Activated CD8-positive, alpha-beta T cell treated with anti-CD3 and anti-CD28 coated beads for 36 hours (primary cell): ENCODE results near the gene ATRIP. TPM values are rescaled to one million over a fixed set of nuclear protein-coding genes. Genes with fewer than 3 reads are reported as not detected.

Experiments
- ATAC-seq: fragments of 200-7000 bp; cut with Tn5 transposase; one replicate; pipeline ENCODE4 v1.10.0; 2021; ENCODE audit warnings: mild to moderate bottlenecking, moderate library complexity
- CTCF ChIA-PET: fragments of 350-600 bp; sonication (Branson Sonifier 250); formaldehyde crosslinking; loops from one replicate; lab custom pipeline; 2021; ENCODE audit warnings: antibody characterized with exemption; lab: Charles Lee
- POLR2A ChIA-PET: fragments of 350-600 bp; sonication (Branson Sonifier 250); formaldehyde crosslinking; loops from one replicate; lab custom pipeline; 2021; ENCODE audit warnings: antibody characterized with exemption; lab: Charles Lee
- DNase-seq: peaks from one replicate; pipeline ENCODE4 v3.0.0-alpha.2; 2020
- H3K27ac Mint-ChIP-seq: one replicate; pipeline ENCODE4 v1.8.0; 2021; ENCODE audit warnings: mild to moderate bottlenecking, mixed read lengths
- H3K27me3 Mint-ChIP-seq: one replicate; pipeline ENCODE4 v1.8.0; 2021; ENCODE audit warnings: mixed read lengths
- H3K36me3 Mint-ChIP-seq: one replicate; pipeline ENCODE4 v1.8.0; 2021; ENCODE audit warnings: low read depth, mixed read lengths
- H3K4me1 Mint-ChIP-seq: one replicate; pipeline ENCODE4 v1.8.0; 2021; ENCODE audit warnings: low read depth, mixed read lengths
- H3K4me3 Mint-ChIP-seq: one replicate; pipeline ENCODE4 v1.8.0; 2021; ENCODE audit warnings: mild to moderate bottlenecking, moderate library complexity, mixed read lengths
- H3K9me3 Mint-ChIP-seq: one replicate; pipeline ENCODE4 v1.8.0; 2021; ENCODE audit warnings: mixed read lengths
- intact Hi-C: fragments of 100-400 bp; cut with micrococcal nuclease; formaldehyde crosslinking; loops from one replicate; pipeline ENCODE4 v1.10.0; 2022
- total RNA-seq, 2 experiments: library from RNA; stranded (reverse); gene quantifications; one replicate each; pipeline ENCODE4 v1.2.3, GENCODE V29; 2021
- TF ChIP-seq, protein P1 (sequence below): fragments of 200-600 bp; IDR thresholded peaks from one replicate; pipeline ENCODE4 v1.8.0; 2022; ENCODE audit warnings: antibody characterized with exemption, mild to moderate bottlenecking

ATRIP gene
- total RNA-seq, 2 experiments from 2014 or later, result 12.4 to 15.0 TPM

- DNase-seq (no peak), ATAC-seq (no peak)
- CTCF ChIA-PET, result interaction anchor here (0.5 to 5.7 kb wide), 8 partner anchors 10 to 160 kb away, joined by 3 to 312 read pairs (median 4); partner anchors contain the start of gene ATRIP
- POLR2A ChIA-PET, result interaction anchor here (0.7 to 1.1 kb wide), 2 partner anchors 31 to 160 kb away, joined by 3 read pairs; no protein-coding TSS in a partner anchor
- intact Hi-C loops, result no loop called here
- H3K36me3 Mint-ChIP-seq, result peaks cover 12% of the 10 kb centered on the region
- TF ChIP-seq, protein P1, sequence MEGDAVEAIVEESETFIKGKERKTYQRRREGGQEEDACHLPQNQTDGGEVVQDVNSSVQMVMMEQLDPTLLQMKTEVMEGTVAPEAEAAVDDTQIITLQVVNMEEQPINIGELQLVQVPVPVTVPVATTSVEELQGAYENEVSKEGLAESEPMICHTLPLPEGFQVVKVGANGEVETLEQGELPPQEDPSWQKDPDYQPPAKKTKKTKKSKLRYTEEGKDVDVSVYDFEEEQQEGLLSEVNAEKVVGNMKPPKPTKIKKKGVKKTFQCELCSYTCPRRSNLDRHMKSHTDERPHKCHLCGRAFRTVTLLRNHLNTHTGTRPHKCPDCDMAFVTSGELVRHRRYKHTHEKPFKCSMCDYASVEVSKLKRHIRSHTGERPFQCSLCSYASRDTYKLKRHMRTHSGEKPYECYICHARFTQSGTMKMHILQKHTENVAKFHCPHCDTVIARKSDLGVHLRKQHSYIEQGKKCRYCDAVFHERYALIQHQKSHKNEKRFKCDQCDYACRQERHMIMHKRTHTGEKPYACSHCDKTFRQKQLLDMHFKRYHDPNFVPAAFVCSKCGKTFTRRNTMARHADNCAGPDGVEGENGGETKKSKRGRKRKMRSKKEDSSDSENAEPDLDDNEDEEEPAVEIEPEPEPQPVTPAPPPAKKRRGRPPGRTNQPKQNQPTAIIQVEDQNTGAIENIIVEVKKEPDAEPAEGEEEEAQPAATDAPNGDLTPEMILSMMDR, result no peak
- no peak overlapping the region for H3K4me3 Mint-ChIP-seq
- H3K27me3 Mint-ChIP-seq, result peaks cover 6% of the 10 kb centered on the region
- no peak overlapping the region for H3K27ac Mint-ChIP-seq
- H3K4me1 Mint-ChIP-seq, result peaks cover 7% of the 10 kb centered on the region
- H3K9me3 Mint-ChIP-seq, result no peaks in the 10 kb centered on the region
These were observed 13.8 kb upstream of the ATRIP start for GRCh38 chr3:48432411-48433371.

DNA sequence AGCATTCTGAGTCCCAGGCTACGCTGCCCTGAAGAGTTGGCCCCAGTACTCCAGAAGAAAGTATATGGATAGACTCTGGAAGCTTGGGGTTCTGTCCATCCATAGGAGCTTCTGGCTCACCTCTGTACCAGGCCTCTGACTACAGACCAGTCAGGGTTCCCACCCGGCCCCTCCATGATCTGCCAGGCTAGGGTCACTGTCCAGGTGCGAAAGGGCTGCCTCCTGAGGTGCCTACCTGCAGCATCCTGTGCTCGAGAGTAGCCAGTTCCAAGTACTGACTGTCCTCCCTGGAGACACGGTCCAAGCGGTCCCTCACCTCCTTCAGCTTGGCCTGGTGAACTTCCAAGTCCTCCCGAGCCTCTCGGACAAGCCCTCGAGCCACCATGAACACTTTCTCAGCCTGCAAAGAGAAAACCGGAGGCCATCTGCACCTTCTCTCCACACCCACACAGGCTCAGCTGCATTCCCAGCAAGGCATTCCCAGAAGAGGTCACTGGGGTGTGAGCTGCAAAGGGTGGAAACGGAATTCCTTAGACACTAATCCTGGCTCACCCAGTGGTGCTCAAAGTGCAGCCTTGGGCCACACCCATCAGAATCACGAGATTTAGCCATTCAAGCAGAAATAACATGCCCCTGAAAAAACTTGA, 12.9 kb upstream of the ATRIP start:
- POLR2A ChIA-PET, result interaction anchor here (0.6 to 1.1 kb wide), 4 partner anchors 17 to 649 kb away, joined by 3 read pairs; no protein-coding TSS in a partner anchor

DNA sequence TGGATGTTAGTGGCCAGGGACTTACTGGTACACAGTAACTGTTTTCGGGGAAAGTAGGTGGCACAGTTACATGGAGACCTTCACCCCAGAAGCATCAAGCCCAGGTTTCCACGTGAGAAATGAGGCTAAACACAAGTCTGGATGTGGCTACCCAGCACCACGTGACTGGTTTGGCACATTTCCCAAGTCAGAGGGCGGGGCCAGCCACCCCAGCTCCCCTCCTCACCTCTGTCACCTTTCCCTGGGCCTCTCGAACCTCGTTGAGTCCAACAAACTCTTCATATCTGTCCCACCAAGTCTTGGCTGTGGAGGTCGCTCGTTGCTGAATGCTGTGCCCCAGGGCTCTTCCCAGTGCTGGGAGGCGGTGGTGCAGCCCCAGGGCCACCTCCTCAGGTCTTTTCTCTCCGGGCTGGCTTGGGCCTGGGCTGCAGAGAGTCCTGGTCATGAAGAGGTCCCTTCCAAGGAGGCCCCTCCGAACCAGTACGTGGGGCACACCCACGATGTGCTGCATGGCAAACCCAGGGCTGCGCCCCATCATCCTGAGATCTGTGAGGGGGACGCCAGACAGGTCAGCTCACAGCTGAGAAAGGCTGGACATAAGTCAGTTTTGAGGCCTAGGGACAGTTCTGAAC, 11.8 kb upstream of the ATRIP start:
- peak; percentile 18 for DNase-seq
- Mint-ChIP-seq H3K9me3 (no peaks in the 10 kb centered on the region), H3K4me3 (no peak overlapping the region), H3K4me1 (peaks cover 17% of the 10 kb centered on the region), H3K27ac (no peak overlapping the region), H3K36me3 (peaks cover 12% of the 10 kb centered on the region), H3K27me3 (no peaks in the 10 kb centered on the region)
- TF ChIP-seq, protein P1, result no peak
- no peak for ATAC-seq
- intact Hi-C loops, result loop anchor here (5.0 kb wide), 2 partner anchors 32 to 162 kb away; no protein-coding TSS in a partner anchor
- ChIA-PET POLR2A (interaction anchor here (1.0 to 2.0 kb wide), 2 partner anchors 18 to 34 kb away, joined by 3 to 4 read pairs; no protein-coding TSS in a partner anchor), CTCF (interaction anchor here (0.9 to 5.7 kb wide), 12 partner anchors 12 to 240 kb away, joined by 3 to 312 read pairs (median 8); partner anchors contain the start of genes ATRIP, NME6 and PFKFB4)

More for the DNA sequence above, 12.9 kb upstream of the ATRIP start:
- Mint-ChIP-seq H3K9me3 (no peaks in the 10 kb centered on the region), H3K4me3 (no peak overlapping the region), H3K27ac (no peak overlapping the region), H3K36me3 (peaks cover 12% of the 10 kb centered on the region), H3K27me3 (no peaks in the 10 kb centered on the region), H3K4me1 (peaks cover 11% of the 10 kb centered on the region)
- intact Hi-C loops, result no loop called here
- TF ChIP-seq, protein P1, result no peak
- CTCF ChIA-PET, result interaction anchor here (0.5 to 5.7 kb wide), 15 partner anchors 13 to 203 kb away, joined by 3 to 312 read pairs (median 4); partner anchors contain the start of genes ATRIP and PFKFB4
- DNase-seq (no peak), ATAC-seq (no peak)

GRCh38 chr3:48435223-48435595, 11.3 kb upstream of the ATRIP start:
- ChIA-PET POLR2A (interaction anchor here (0.9 to 2.0 kb wide), 5 partner anchors 10 to 198 kb away, joined by 3 to 7 read pairs (median 4); partner anchors contain the start of gene ATRIP), CTCF (interaction anchor here (0.7 to 5.7 kb wide), 54 partner anchors 8 to 334 kb away, joined by 3 to 312 read pairs (median 14); partner anchors contain the start of genes ATRIP, CAMP, NCKIPSD and NME6)
- no peaks in the 10 kb centered on the region for H3K27me3 Mint-ChIP-seq
- no peak overlapping the region for H3K4me3 Mint-ChIP-seq
- H3K27ac Mint-ChIP-seq, result no peak overlapping the region
- peaks cover 17% of the 10 kb centered on the region for H3K36me3 Mint-ChIP-seq
- no peak for DNase-seq
- TF ChIP-seq, protein P1, result no peak
- no peaks in the 10 kb centered on the region for H3K9me3 Mint-ChIP-seq
- peaks cover 15% of the 10 kb centered on the region for H3K4me1 Mint-ChIP-seq
- ATAC-seq, result no peak
- intact Hi-C loops, result loop anchor here (5.0 kb wide), 2 partner anchors 33 to 163 kb away; no protein-coding TSS in a partner anchor
